HepG2 (cell line): ENCODE results near the gene SLC38A3. TPM values are rescaled to one million over a fixed set of nuclear protein-coding genes. Genes with fewer than 3 reads are reported as not detected.
A peak's percentile ranks its signal among the peaks of the same experiment; 100 is the strongest.

Source experiments
- CENPT ChIP-seq: sonication (generic); formaldehyde crosslinking; IDR thresholded peaks from 2 replicates; pipeline ENCODE4 v1.8.0; 2022; ENCODE audit warnings: low read depth, mild to moderate bottlenecking, moderate library complexity, missing genetic modification reagents
- DR1 ChIP-seq: sonication (generic); formaldehyde crosslinking; IDR thresholded peaks from 2 replicates; pipeline ENCODE4 v1.8.0; 2021; ENCODE audit warnings: mild to moderate bottlenecking, missing genetic modification reagents, inconsistent platforms
- FOXM1 ChIP-seq: sonication (generic); formaldehyde crosslinking; IDR thresholded peaks from 2 replicates; pipeline ENCODE4 v1.5.0; 2020; ENCODE audit warnings: missing genetic modification reagents
- GATAD1 ChIP-seq: IDR thresholded peaks from 2 replicates; pipeline ENCODE4 v1.6.1; 2016; ENCODE audit warnings: missing genetic modification reagents, missing compliant biosample characterization
- HDAC6 ChIP-seq: fragments of 200-600 bp; sonication (generic); IDR thresholded peaks from 2 replicates; pipeline ENCODE4 v1.7.0; 2017; ENCODE audit warnings: mild to moderate bottlenecking, antibody characterized with exemption, low read length, low read depth
- HNF1B ChIP-seq: sonication (generic); formaldehyde crosslinking; IDR thresholded peaks from 2 replicates; pipeline ENCODE4 v1.5.1; 2020; ENCODE audit warnings: mild to moderate bottlenecking, moderate library complexity, missing genetic modification reagents
- HOXA3 ChIP-seq: sonication (generic); formaldehyde crosslinking; IDR thresholded peaks from 2 replicates; pipeline ENCODE4 v1.5.0; 2020; ENCODE audit warnings: missing genetic modification reagents
- KDM1A ChIP-seq: IDR thresholded peaks from 2 replicates; pipeline ENCODE4 v1.6.1; 2016; ENCODE audit warnings: missing compliant biosample characterization
- MIXL1 ChIP-seq: IDR thresholded peaks from 2 replicates; pipeline ENCODE4 v1.6.1; 2016
- RAD21 ChIP-seq: fragments of 450-650 bp; formaldehyde crosslinking; IDR thresholded peaks from 2 replicates; pipeline ENCODE4 v1.5.0; 2020; ENCODE audit warnings: mild to moderate bottlenecking
- RARA ChIP-seq: IDR thresholded peaks from 2 replicates; pipeline ENCODE4 v1.6.1; 2016; ENCODE audit warnings: missing genetic modification reagents, missing compliant biosample characterization
- REL ChIP-seq: sonication (generic); formaldehyde crosslinking; conservative IDR thresholded peaks from 2 replicates; pipeline ENCODE4 v1.8.0; 2022; ENCODE audit warnings: mild to moderate bottlenecking, missing genetic modification reagents, moderate library complexity
- SIN3B ChIP-seq: fragments of 150-350 bp; IDR thresholded peaks from 2 replicates; pipeline ENCODE4 v1.6.1; 2014; ENCODE audit warnings: low read length
- SP2 ChIP-seq: sonication (generic); formaldehyde crosslinking; IDR thresholded peaks from 2 replicates; pipeline ENCODE4 v1.5.1; 2020; ENCODE audit warnings: mild to moderate bottlenecking, missing genetic modification reagents
- TAF15 ChIP-seq: fragments of 200-400 bp; formaldehyde crosslinking; IDR thresholded peaks from one replicate; pipeline ENCODE4 v1.6.1; 2018; ENCODE audit warnings: mild to moderate bottlenecking, low read depth, low read length; ENCODE audit not compliant: poor library complexity, severe bottlenecking
- XRCC5 ChIP-seq: fragments of 200-400 bp; formaldehyde crosslinking; optimal IDR thresholded peaks from 2 replicates; pipeline ENCODE3; 2017; ENCODE audit warnings: mild to moderate bottlenecking, low read length
- ZBTB26 ChIP-seq: IDR thresholded peaks from 2 replicates; pipeline ENCODE4 v1.6.1; 2016; ENCODE audit warnings: missing compliant biosample characterization, missing genetic modification reagents, borderline replicate concordance
- ZFP1 ChIP-seq: IDR thresholded peaks from 2 replicates; pipeline ENCODE4 v1.6.1; 2016
- ZNF136 ChIP-seq: sonication (generic); formaldehyde crosslinking; IDR thresholded peaks from 2 replicates; pipeline ENCODE4 v1.8.1; 2022; ENCODE audit warnings: low read depth, mild to moderate bottlenecking, moderate library complexity, missing genetic modification reagents
- ZNF256 ChIP-seq: sonication (generic); formaldehyde crosslinking; conservative IDR thresholded peaks from 2 replicates; pipeline ENCODE4 v1.4.0; 2020; ENCODE audit warnings: missing genetic modification reagents
- ZNF496 ChIP-seq: sonication (generic); formaldehyde crosslinking; IDR thresholded peaks from 2 replicates; pipeline ENCODE4 v1.8.1; 2023; ENCODE audit warnings: mild to moderate bottlenecking, moderate library complexity, missing genetic modification reagents; ENCODE audit not compliant: insufficient replicate concordance
- ZNF737 ChIP-seq: sonication (generic); formaldehyde crosslinking; IDR thresholded peaks from 2 replicates; pipeline ENCODE4 v1.5.0; 2020; ENCODE audit warnings: missing genetic modification reagents, mild to moderate bottlenecking, borderline replicate concordance
- ZNF749 ChIP-seq: sonication (generic); formaldehyde crosslinking; IDR thresholded peaks from 2 replicates; pipeline ENCODE4 v1.8.0; 2022; ENCODE audit warnings: mild to moderate bottlenecking, missing genetic modification reagents, moderate library complexity, borderline replicate concordance
- ZNF761 ChIP-seq: sonication (generic); formaldehyde crosslinking; conservative IDR thresholded peaks from 2 replicates; pipeline ENCODE4 v1.4.0; 2020; ENCODE audit warnings: mild to moderate bottlenecking, missing genetic modification reagents
- ZNF777 ChIP-seq: sonication (generic); formaldehyde crosslinking; IDR thresholded peaks from 2 replicates; pipeline ENCODE4 v1.4.0; 2020; ENCODE audit warnings: missing genetic modification reagents
- polyA plus RNA-seq, 8 experiments: library from polyadenylated mRNA; depleted of rRNA in 3 of 8; stranded (reverse) in 7 of 8; unstranded in 1 of 8; fragments of >200 nt; fragmentation: Illumina TruSeq in 4 of 8; extraction: Trizol in 4 of 8; gene quantifications; 2 replicates each; pipeline versions ENCODE4 v1.2.1 to v1.2.3, GENCODE V29; 2011 to 2016; ENCODE audit warnings: low read depth in 4 of 8, missing spikeins in 1 of 8, mixed read lengths in 1 of 8; ENCODE audit not compliant: insufficient read depth in 1 of 8
- total RNA-seq, 5 experiments: library from RNA; depleted of rRNA; stranded (reverse); fragments of >200 nt; fragmentation: Illumina TruSeq; extraction: Trizol; gene quantifications; 2 replicates each; pipeline ENCODE4 v1.2.3, GENCODE V29; 2016; ENCODE audit warnings: low read depth in 1 of 5
- TF ChIP-seq, protein P1 (sequence below): sonication (generic); formaldehyde crosslinking; IDR thresholded peaks from 2 replicates; pipeline ENCODE4 v1.5.0; 2020; ENCODE audit warnings: mild to moderate bottlenecking, missing genetic modification reagents, borderline replicate concordance

Gene SLC38A3
- total and polyA plus RNA-seq, 2 of the 13 experiments (the other 11 are each of a cell fraction or from before 2014, with no cell fraction given), result 29.8 to 164 TPM

GRCh38 chr3:50268703-50269451 is 63.8 kb downstream of the SLC38A3 start, which contains the start of gene SEMA3B (continued):
- TF ChIP-seq XRCC5 (peak; percentile 11), KDM1A (CRISPR knock-in tag) (no peak), ZNF496 (CRISPR knock-in tag) (no peak), ZNF777 (CRISPR knock-in tag) (no peak), ZNF136 (CRISPR knock-in tag) (no peak), CENPT (no peak), ZBTB26 (no peak), RARA (CRISPR knock-in tag) (peak; percentile 27; the same call in 1 of the 2 replicates), HDAC6 (no peak), REL (CRISPR knock-in tag) (no peak), MIXL1 (CRISPR knock-in tag) (no peak), ZNF749 (CRISPR knock-in tag) (peak; percentile 26; the same call in 1 of the 2 replicates), ZNF256 (no peak), FOXM1 (CRISPR knock-in tag) (no peak), TAF15 (peak; percentile 59), DR1 (CRISPR knock-in tag) (no peak), GATAD1 (CRISPR knock-in tag) (peak; percentile 32; the same call in 1 of the 2 replicates), SP2 (no peak), HOXA3 (CRISPR knock-in tag) (no peak), RAD21 (CRISPR knock-in tag) (0 out of 2 replicates have a peak, but pooled peaks have one; percentile 12), ZNF737 (CRISPR knock-in tag) (no peak), ZNF761 (CRISPR knock-in tag) (no peak), HNF1B (CRISPR knock-in tag) (peak; percentile 66; the same call in 1 of the 2 replicates), SIN3B (no peak), ZFP1 (CRISPR knock-in tag) (no peak)
- TF ChIP-seq, protein P1, sequence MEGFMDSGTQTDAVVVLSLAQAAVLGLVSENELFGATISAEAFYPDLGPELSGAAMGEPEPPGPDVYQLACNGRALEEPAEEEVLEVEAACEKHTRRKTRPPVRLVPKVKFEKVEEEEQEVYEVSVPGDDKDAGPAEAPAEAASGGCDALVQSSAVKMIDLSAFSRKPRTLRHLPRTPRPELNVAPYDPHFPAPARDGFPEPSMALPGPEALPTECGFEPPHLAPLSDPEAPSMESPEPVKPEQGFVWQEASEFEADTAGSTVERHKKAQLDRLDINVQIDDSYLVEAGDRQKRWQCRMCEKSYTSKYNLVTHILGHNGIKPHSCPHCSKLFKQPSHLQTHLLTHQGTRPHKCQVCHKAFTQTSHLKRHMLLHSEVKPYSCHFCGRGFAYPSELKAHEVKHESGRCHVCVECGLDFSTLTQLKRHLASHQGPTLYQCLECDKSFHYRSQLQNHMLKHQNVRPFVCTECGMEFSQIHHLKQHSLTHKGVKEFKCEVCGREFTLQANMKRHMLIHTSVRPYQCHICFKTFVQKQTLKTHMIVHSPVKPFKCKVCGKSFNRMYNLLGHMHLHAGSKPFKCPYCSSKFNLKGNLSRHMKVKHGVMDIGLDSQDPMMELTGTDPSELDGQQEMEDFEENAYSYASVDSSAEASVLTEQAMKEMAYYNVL (CRISPR knock-in tag), result peak; percentile 78; the same call in 1 of the 2 replicates
